A549 (cell line): ENCODE results near the gene TJP1. TPM values are rescaled to one million over a fixed set of nuclear protein-coding genes. Genes with fewer than 3 reads are reported as not detected.

ENCODE experiments used
- BHLHE40 ChIP-seq: IDR thresholded peaks from 2 replicates; pipeline ENCODE4 v1.6.1; 2012; ENCODE audit warnings: low read depth, low read length, inconsistent platforms
- CBX2 ChIP-seq: fragments of 200-600 bp; sonication (generic); IDR thresholded peaks from 2 replicates; pipeline ENCODE4 v1.6.1; 2016; ENCODE audit warnings: low read depth, mild to moderate bottlenecking, borderline replicate concordance
- CHD4 ChIP-seq: fragments of 200-600 bp; sonication (generic); IDR thresholded peaks from 2 replicates; pipeline ENCODE4 v1.6.1; 2016; ENCODE audit warnings: antibody characterized with exemption, mild to moderate bottlenecking, borderline replicate concordance
- ELK1 ChIP-seq: fragments of 150-350 bp; IDR thresholded peaks from 2 replicates; pipeline ENCODE4 v1.6.1; 2014; ENCODE audit warnings: low read depth, mild to moderate bottlenecking, low read length
- FOSB ChIP-seq: fragments of 250-450 bp; sonication (Bioruptor Pico); IDR thresholded peaks from 2 replicates; pipeline ENCODE4 v1.5.0; 2020; ENCODE audit warnings: mild to moderate bottlenecking, moderate library complexity
- FOXS1 ChIP-seq: fragments of 250-450 bp; sonication (Bioruptor Pico); IDR thresholded peaks from 2 replicates; pipeline ENCODE4 v1.5.0; 2020; ENCODE audit warnings: mild to moderate bottlenecking, moderate library complexity
- GATA3 ChIP-seq: IDR thresholded peaks from 2 replicates; pipeline ENCODE4 v1.6.1; 2012; ENCODE audit warnings: borderline replicate concordance
- HEYL ChIP-seq: fragments of 250-450 bp; sonication (Bioruptor Pico); IDR thresholded peaks from 2 replicates; pipeline ENCODE4 v1.8.0; 2021; ENCODE audit warnings: mild to moderate bottlenecking, moderate library complexity
- HMGXB4 ChIP-seq: fragments of 250-450 bp; sonication (Bioruptor Pico); IDR thresholded peaks from 2 replicates; pipeline ENCODE4 v1.5.0; 2021; ENCODE audit warnings: mild to moderate bottlenecking, moderate library complexity, borderline replicate concordance
- HOXA7 ChIP-seq: fragments of 250-450 bp; sonication (Bioruptor Pico); IDR thresholded peaks from 2 replicates; pipeline ENCODE4 v1.5.0; 2020; ENCODE audit warnings: mild to moderate bottlenecking, moderate library complexity
- HOXB5 ChIP-seq: fragments of 250-450 bp; sonication (Bioruptor Pico); IDR thresholded peaks from 2 replicates; pipeline ENCODE4 v1.5.0; 2020; ENCODE audit warnings: mild to moderate bottlenecking, moderate library complexity
- MAFK ChIP-seq: fragments of 450-650 bp; IDR thresholded peaks from 2 replicates; pipeline ENCODE4 v1.6.1; 2014; ENCODE audit not compliant: partially characterized antibody
- MAZ ChIP-seq: fragments of 150-350 bp; IDR thresholded peaks from 2 replicates; pipeline ENCODE4 v1.6.1; 2014; ENCODE audit warnings: antibody characterized with exemption, low read depth, low read length, borderline replicate concordance
- NFE2L2 ChIP-seq: fragments of 150-350 bp; conservative IDR thresholded peaks from 2 replicates; pipeline ENCODE4 v1.6.1; 2014; ENCODE audit warnings: low read length
- PHF8 ChIP-seq: fragments of 200-600 bp; sonication (generic); IDR thresholded peaks from 2 replicates; pipeline ENCODE4 v1.6.1; 2016; ENCODE audit warnings: low read depth, mild to moderate bottlenecking, antibody characterized with exemption, moderate library complexity, borderline replicate concordance
- POLR2A ChIP-seq: IDR thresholded peaks from 2 replicates; pipeline ENCODE4 v1.6.1; 2012; ENCODE audit warnings: mild to moderate bottlenecking, low read length
- REST ChIP-seq: fragments of 200-600 bp; sonication (generic); IDR thresholded peaks from 2 replicates; pipeline ENCODE4 v1.6.1; 2016; ENCODE audit warnings: antibody characterized with exemption, mild to moderate bottlenecking, moderate library complexity
- USF2 ChIP-seq: fragments of 450-650 bp; IDR thresholded peaks from 2 replicates; pipeline ENCODE4 v1.6.1; 2014; ENCODE audit warnings: antibody characterized with exemption
- polyA plus RNA-seq, 4 experiments: library from polyadenylated mRNA; depleted of rRNA in 3 of 4; stranded (reverse); fragments of >200 nt; fragmentation: RNase III in 1 of 4; extraction: RNeasy Plus Mini Kit Qiagen cat#74134 plus additional on column Dnase treatment in 1 of 4; gene quantifications; 2 replicates in 3 of 4; 3 replicates in 1 of 4; pipeline ENCODE4 v1.2.3, GENCODE V29; 2011 to 2017
- TF ChIP-seq, protein P1 (sequence below): fragments of 250-450 bp; sonication (Bioruptor Pico); IDR thresholded peaks from 2 replicates; pipeline ENCODE4 v1.5.0; 2020; ENCODE audit warnings: low read depth, mild to moderate bottlenecking, moderate library complexity
- TF ChIP-seq, protein P2 (sequence below): IDR thresholded peaks from 2 replicates; pipeline ENCODE4 v1.6.1; 2012
- TF ChIP-seq, protein P3 (sequence below): fragments of >200 bp; sonication (Bioruptor Twin); formaldehyde crosslinking; IDR thresholded peaks from 2 replicates; pipeline ENCODE4 v1.6.1; 2016

Gene TJP1
- polyA plus RNA-seq, 2 of the 4 experiments (the other 2 are of a cell fraction), result 55.0 to 179 TPM

- TF ChIP-seq FOXS1 (CRISPR knock-in tag) (no peak), POLR2A (peak; percentile 17; the same call in 1 of the 2 replicates), GATA3 (no peak), NFE2L2 (no peak), CBX2 (no peak), BHLHE40 (no peak), HOXA7 (CRISPR knock-in tag) (no peak), ELK1 (no peak), FOSB (CRISPR knock-in tag) (no peak), PHF8 (no peak), USF2 (no peak), HMGXB4 (CRISPR knock-in tag) (no peak), MAFK (no peak), CHD4 (no peak), HOXB5 (CRISPR knock-in tag) (no peak), REST (no peak), MAZ (no peak), HEYL (CRISPR knock-in tag) (no peak)
- TF ChIP-seq, protein P1, sequence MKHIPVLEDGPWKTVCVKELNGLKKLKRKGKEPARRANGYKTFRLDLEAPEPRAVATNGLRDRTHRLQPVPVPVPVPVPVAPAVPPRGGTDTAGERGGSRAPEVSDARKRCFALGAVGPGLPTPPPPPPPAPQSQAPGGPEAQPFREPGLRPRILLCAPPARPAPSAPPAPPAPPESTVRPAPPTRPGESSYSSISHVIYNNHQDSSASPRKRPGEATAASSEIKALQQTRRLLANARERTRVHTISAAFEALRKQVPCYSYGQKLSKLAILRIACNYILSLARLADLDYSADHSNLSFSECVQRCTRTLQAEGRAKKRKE (CRISPR knock-in tag), result no peak
- TF ChIP-seq, protein P2, sequence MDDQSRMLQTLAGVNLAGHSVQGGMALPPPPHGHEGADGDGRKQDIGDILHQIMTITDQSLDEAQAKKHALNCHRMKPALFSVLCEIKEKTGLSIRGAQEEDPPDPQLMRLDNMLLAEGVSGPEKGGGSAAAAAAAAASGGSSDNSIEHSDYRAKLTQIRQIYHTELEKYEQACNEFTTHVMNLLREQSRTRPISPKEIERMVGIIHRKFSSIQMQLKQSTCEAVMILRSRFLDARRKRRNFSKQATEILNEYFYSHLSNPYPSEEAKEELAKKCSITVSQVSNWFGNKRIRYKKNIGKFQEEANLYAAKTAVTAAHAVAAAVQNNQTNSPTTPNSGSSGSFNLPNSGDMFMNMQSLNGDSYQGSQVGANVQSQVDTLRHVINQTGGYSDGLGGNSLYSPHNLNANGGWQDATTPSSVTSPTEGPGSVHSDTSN, result no peak
- TF ChIP-seq, protein P3, sequence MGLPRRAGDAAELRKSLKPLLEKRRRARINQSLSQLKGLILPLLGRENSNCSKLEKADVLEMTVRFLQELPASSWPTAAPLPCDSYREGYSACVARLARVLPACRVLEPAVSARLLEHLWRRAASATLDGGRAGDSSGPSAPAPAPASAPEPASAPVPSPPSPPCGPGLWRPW, result no peak
Observed at GRCh38 chr15:29656636-29657475, 165.4 kb downstream of the TJP1 start (continued).
